22Rv1 (cell line): Measurements from ENCODE around the gene ENAH.
A peak's percentile ranks its signal among the peaks of the same experiment; 100 is the strongest.
"Not testable (repeated sequence)": the region's sequence is repeated elsewhere in the genome, so short reads cannot be mapped to it uniquely, and the experiment has no call there.

ENCODE experiments used
- H3K27ac ChIP-seq: fragments of 450-650 bp; 2 replicates; pipeline ENCODE4 v1.5.1; 2017
- CTCF ChIP-seq: fragments of 450-650 bp; IDR thresholded peaks from 2 replicates; pipeline ENCODE4 v1.5.1; 2017; ENCODE audit warnings: mild to moderate bottlenecking
- ZFX ChIP-seq: fragments of 450-650 bp; IDR thresholded peaks from 2 replicates; pipeline ENCODE4 v1.6.1; 2017; ENCODE audit warnings: antibody characterized with exemption, borderline replicate concordance

The ENAH gene

GRCh38 chr1:225519166-225519863, 133.6 kb downstream of the ENAH start:
- H3K27ac ChIP-seq: no peak overlapping the region
- TF ChIP-seq ZFX: no peak
- TF ChIP-seq CTCF: no peak

DNA sequence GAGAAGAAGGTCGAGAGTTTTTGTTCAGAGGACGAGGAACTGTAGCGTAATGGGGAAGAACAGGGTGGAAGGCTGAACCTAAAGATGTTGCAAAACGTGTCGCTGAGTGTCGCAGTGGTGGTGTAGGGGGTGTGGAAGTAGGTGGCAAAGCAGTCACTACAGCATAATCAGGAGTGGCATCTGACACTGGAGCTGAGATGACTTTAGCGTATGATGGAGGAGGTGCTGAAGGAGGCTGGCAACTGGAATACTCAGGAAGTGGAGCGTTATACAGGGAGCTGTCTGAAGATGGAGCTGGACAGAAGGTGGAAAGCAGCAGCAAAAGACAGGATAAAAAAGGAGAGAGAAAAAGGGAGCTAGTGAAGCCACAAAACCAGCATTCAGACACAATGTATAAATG, 135.2 kb downstream of the ENAH start:
- H3K27ac ChIP-seq: no peak overlapping the region
- TF ChIP-seq CTCF (no peak), ZFX (no peak)

DNA sequence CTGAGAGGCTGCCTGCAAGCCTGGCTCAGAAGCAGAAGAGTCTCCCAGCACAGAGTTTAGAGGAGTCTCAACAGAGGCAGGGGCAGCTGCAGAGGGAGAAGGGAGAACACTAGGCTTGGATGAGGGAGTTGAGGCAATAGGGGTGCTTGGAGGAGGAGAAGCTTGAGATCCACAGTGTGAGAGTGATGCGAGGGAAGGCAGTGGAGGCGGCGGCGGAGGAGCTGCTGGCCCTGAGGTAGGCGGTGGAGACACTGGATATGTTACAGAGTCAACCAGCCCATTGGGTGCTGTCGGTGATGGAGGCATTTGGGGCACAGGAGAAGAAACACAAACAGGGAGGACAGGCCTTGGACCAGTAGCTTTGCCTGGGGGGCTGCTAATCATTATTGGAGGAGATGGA, 135.7 kb downstream of the ENAH start:
- H3K27ac ChIP-seq: no peak overlapping the region
- TF ChIP-seq ZFX (no peak), CTCF (no peak)

GRCh38 chr1:225514671-225515081, 138.2 kb downstream of the ENAH start:
- no peak overlapping the region for H3K27ac ChIP-seq
- TF ChIP-seq ZFX: no peak
- TF ChIP-seq CTCF: no peak

DNA sequence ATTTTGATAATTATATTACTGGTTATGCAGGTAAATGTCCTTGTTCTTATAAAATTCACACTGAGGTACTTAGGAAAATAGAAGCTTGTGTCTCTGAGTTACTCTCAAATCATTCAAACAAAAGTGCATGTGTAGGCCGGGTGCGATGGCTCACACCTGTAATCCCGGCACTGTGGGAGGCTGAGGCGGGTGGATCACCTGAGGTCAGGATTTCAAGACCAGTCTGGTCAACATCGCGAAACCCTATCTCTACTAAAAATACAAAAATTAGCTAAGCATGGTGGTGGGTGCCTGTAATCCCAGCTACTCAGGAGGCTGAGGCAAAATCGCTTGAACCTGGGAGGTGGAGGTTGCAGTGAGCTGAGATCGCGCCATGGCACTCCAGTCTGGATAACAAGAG, 139.3 kb downstream of the ENAH start:
- not testable (repeated sequence) for H3K27ac ChIP-seq

GRCh38 chr1:225511828-225512381, 141.0 kb downstream of the ENAH start:
- TF ChIP-seq CTCF (no peak), ZFX (no peak)
- no peak overlapping the region for H3K27ac ChIP-seq

- H3K27ac ChIP-seq: not testable (repeated sequence)
Measured at GRCh38 chr1:225510740-225511139, 142.2 kb downstream of the ENAH start.

DNA sequence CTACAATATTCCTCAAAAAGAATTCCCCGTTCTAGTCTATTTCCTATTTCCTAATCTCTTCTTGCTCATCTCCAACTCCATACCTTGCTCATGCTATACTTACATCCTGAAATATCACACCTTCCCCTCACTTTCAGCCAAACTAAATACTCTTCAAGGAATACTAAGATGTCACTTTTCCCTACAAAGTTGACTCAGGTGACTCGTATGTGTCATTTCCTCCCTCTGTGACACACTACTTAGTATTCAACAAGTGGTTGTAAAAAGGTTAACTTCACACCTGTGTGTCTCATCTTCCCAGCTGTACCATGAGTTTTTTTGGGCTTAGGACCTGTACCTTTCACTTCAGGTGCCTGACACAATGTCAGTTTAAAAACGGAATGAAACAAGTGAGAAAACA, 143.2 kb downstream of the ENAH start:
- peak overlapping the region; percentile 62 for H3K27ac ChIP-seq
- TF ChIP-seq ZFX (no peak), CTCF (no peak)
